ENCODE measurements around the gene RLF. TPM values are rescaled to one million over a fixed set of nuclear protein-coding genes. Genes with fewer than 3 reads are reported as not detected.

Gene RLF
- total and polyA plus RNA-seq, 2 of the 8 experiments (the other 6 are each of a cell fraction or from before 2014, with no cell fraction given) = 4.2 to 18.0 TPM

DNA sequence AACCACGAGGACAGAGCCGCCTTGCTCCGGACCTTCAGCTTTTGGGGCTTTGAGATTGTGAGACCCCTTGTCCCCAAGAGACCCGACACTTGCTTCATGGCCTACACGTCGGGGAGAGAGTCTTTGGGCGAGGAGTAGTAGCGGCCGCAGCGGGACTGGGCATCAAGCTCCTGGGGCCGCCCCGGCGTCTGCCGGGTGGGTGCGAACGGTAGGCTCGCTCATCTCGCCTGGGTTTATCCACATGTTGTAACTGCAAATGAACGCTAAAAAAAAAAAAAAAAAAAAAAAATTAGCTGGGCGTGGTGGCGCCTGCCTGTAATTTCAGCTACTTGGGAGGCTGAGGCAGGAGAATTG is 27.9 kb upstream of the RLF start (continued):
- no peak for TF ChIP-seq POU5F1 (IDR thresholded peaks at IDR 0.05; ENCODE audit: low read depth, low read length)
- no peak for TF ChIP-seq SP2 (IDR thresholded peaks at IDR 0.05; ENCODE audit: low read length)
- TF ChIP-seq CEBPB (IDR thresholded peaks at IDR 0.05; ENCODE audit: low read depth, low read length) = no peak
- no peak for TF ChIP-seq SP1 (IDR thresholded peaks at IDR 0.05; ENCODE audit: low read depth, low read length)
- TF ChIP-seq POLR2A (IDR thresholded peaks at IDR 0.05; ENCODE audit: control extremely low read depth in 1 of 2, low read depth in 2 of 2, low read length in 2 of 2) = no peak
- TF ChIP-seq SRF (IDR thresholded peaks at IDR 0.05; ENCODE audit: low read depth, low read length) = no peak
